Measurements from ENCODE around the gene PTPRG. TPM values are rescaled to one million over a fixed set of nuclear protein-coding genes. Genes with fewer than 3 reads are reported as not detected.
"Not testable (repeated sequence)": the region's sequence is repeated elsewhere in the genome, so short reads cannot be mapped to it uniquely, and the experiment has no call there.

PTPRG gene
- polyA plus RNA-seq, 2 donors = 1.1 to 1.6 TPM

GRCh38 chr3:61741551-61741950 lies 180.2 kb downstream of the PTPRG start:
- H3K27me3 ChIP-seq (ENCODE audit: control insufficient read depth in 1 of 2, insufficient read depth in 2 of 2, low read length in 2 of 2) = no peaks in the 10 kb centered on the region
- 91 to 93% methylated on average over 3 of the region's 3 CpGs for WGBS, 2 donors
- no peaks in the 10 kb centered on the region for H3K9me3 ChIP-seq (ENCODE audit: control insufficient read depth in 2 of 2, insufficient read depth in 1 of 2, low read depth in 1 of 2, low read length in 1 of 2)
- no peak overlapping the region for H3K27ac ChIP-seq (ENCODE audit: low read depth in 2 of 2, low read length in 1 of 2)
- peaks cover 0 to 3% of the 10 kb centered on the region in 2 donors for H3K4me1 ChIP-seq (ENCODE audit: control insufficient read depth in 2 of 2, insufficient read depth in 2 of 2, low read length in 1 of 2)
- H3K4me3 ChIP-seq (ENCODE audit: low read depth in 1 of 2, low read length in 2 of 2) = no peak overlapping the region
- H3K36me3 ChIP-seq (ENCODE audit: control insufficient read depth in 2 of 2, insufficient read depth in 2 of 2, low read length in 1 of 2) = no peaks in the 10 kb centered on the region

GRCh38 chr3:61742006-61742405 lies 180.6 kb downstream of the PTPRG start:
- H3K27me3 ChIP-seq (ENCODE audit: control insufficient read depth in 1 of 2, insufficient read depth in 2 of 2, low read length in 2 of 2) = no peaks in the 10 kb centered on the region
- H3K4me1 ChIP-seq (ENCODE audit: control insufficient read depth in 2 of 2, insufficient read depth in 2 of 2, low read length in 1 of 2) = peaks cover 0 to 3% of the 10 kb centered on the region in 2 donors
- no peak overlapping the region for H3K27ac ChIP-seq (ENCODE audit: low read depth in 2 of 2, low read length in 1 of 2)
- 68 to 80% methylated on average over 7 of the region's 7 CpGs for WGBS, 2 donors
- no peaks in the 10 kb centered on the region for H3K36me3 ChIP-seq (ENCODE audit: control insufficient read depth in 2 of 2, insufficient read depth in 2 of 2, low read length in 1 of 2)
- no peaks in the 10 kb centered on the region for H3K9me3 ChIP-seq (ENCODE audit: control insufficient read depth in 2 of 2, insufficient read depth in 1 of 2, low read depth in 1 of 2, low read length in 1 of 2)
- no peak overlapping the region for H3K4me3 ChIP-seq (ENCODE audit: low read depth in 1 of 2, low read length in 2 of 2)

- H3K4me3 ChIP-seq (ENCODE audit: low read depth in 1 of 2, low read length in 2 of 2) = no peak overlapping the region
- peaks cover 0 to 3% of the 10 kb centered on the region in 2 donors for H3K4me1 ChIP-seq (ENCODE audit: control insufficient read depth in 2 of 2, insufficient read depth in 2 of 2, low read length in 1 of 2)
- no peaks in the 10 kb centered on the region for H3K27me3 ChIP-seq (ENCODE audit: control insufficient read depth in 1 of 2, insufficient read depth in 2 of 2, low read length in 2 of 2)
- 95 to 97% methylated on average over 11 of the region's 11 CpGs for WGBS, 2 donors
- H3K9me3 ChIP-seq (ENCODE audit: control insufficient read depth in 2 of 2, insufficient read depth in 1 of 2, low read depth in 1 of 2, low read length in 1 of 2) = no peaks in the 10 kb centered on the region
- no peak overlapping the region for H3K27ac ChIP-seq (ENCODE audit: low read depth in 2 of 2, low read length in 1 of 2)
- H3K36me3 ChIP-seq (ENCODE audit: control insufficient read depth in 2 of 2, insufficient read depth in 2 of 2, low read length in 1 of 2) = no peaks in the 10 kb centered on the region
Observed at GRCh38 chr3:61743067-61743466, 181.7 kb downstream of the PTPRG start.

GRCh38 chr3:61743686-61744242 lies 182.4 kb downstream of the PTPRG start:
- no peak overlapping the region for H3K27ac ChIP-seq (ENCODE audit: low read depth in 2 of 2, low read length in 1 of 2)
- no peaks in the 10 kb centered on the region for H3K9me3 ChIP-seq (ENCODE audit: control insufficient read depth in 2 of 2, insufficient read depth in 1 of 2, low read depth in 1 of 2, low read length in 1 of 2)
- H3K4me1 ChIP-seq (ENCODE audit: control insufficient read depth in 2 of 2, insufficient read depth in 2 of 2, low read length in 1 of 2) = peaks cover 0 to 3% of the 10 kb centered on the region in 2 donors
- H3K27me3 ChIP-seq (ENCODE audit: control insufficient read depth in 1 of 2, insufficient read depth in 2 of 2, low read length in 2 of 2) = no peaks in the 10 kb centered on the region
- no peaks in the 10 kb centered on the region for H3K36me3 ChIP-seq (ENCODE audit: control insufficient read depth in 2 of 2, insufficient read depth in 2 of 2, low read length in 1 of 2)
- no peak overlapping the region for H3K4me3 ChIP-seq (ENCODE audit: low read depth in 1 of 2, low read length in 2 of 2)
- WGBS, 2 donors = 62 to 92% methylated on average over 2 of the region's 2 CpGs

GRCh38 chr3:61748288-61748687 lies 186.9 kb downstream of the PTPRG start:
- 88 to 89% methylated on average over 3 of the region's 3 CpGs for WGBS, 2 donors
- Histone ChIP-seq H3K27me3 (ENCODE audit: control insufficient read depth in 1 of 2, insufficient read depth in 2 of 2, low read length in 2 of 2) (no peaks in the 10 kb centered on the region), H3K4me3 (ENCODE audit: low read depth in 1 of 2, low read length in 2 of 2) (no peak overlapping the region), H3K36me3 (ENCODE audit: control insufficient read depth in 2 of 2, insufficient read depth in 2 of 2, low read length in 1 of 2) (no peaks in the 10 kb centered on the region), H3K4me1 (ENCODE audit: control insufficient read depth in 2 of 2, insufficient read depth in 2 of 2, low read length in 1 of 2) (peaks cover 0 to 3% of the 10 kb centered on the region in 2 donors), H3K9me3 (ENCODE audit: control insufficient read depth in 2 of 2, insufficient read depth in 1 of 2, low read depth in 1 of 2, low read length in 1 of 2) (no peaks in the 10 kb centered on the region), H3K27ac (ENCODE audit: low read depth in 2 of 2, low read length in 1 of 2) (no peak overlapping the region)

- no peak overlapping the region for H3K4me3 ChIP-seq (ENCODE audit: low read depth in 1 of 2, low read length in 2 of 2)
- 71 to 76% methylated on average over 2 of the region's 2 CpGs for WGBS, 2 donors
Observed at GRCh38 chr3:61750766-61751165, 189.4 kb downstream of the PTPRG start.

GRCh38 chr3:61758839-61759238 lies 197.5 kb downstream of the PTPRG start:
- no peaks in the 10 kb centered on the region for H3K9me3 ChIP-seq (ENCODE audit: control insufficient read depth in 2 of 2, insufficient read depth in 1 of 2, low read depth in 1 of 2, low read length in 1 of 2)
- H3K36me3 ChIP-seq (ENCODE audit: control insufficient read depth in 2 of 2, insufficient read depth in 2 of 2, low read length in 1 of 2) = no peaks in the 10 kb centered on the region
- WGBS, 2 donors = 94 to 98% methylated on average over 3 of the region's 3 CpGs
- H3K27ac ChIP-seq (ENCODE audit: low read depth in 2 of 2, low read length in 1 of 2) = no peak overlapping the region
- H3K4me1 ChIP-seq (ENCODE audit: control insufficient read depth in 2 of 2, insufficient read depth in 2 of 2, low read length in 1 of 2) = no peaks in the 10 kb centered on the region
- H3K27me3 ChIP-seq (ENCODE audit: control insufficient read depth in 1 of 2, insufficient read depth in 2 of 2, low read length in 2 of 2) = no peaks in the 10 kb centered on the region
- H3K4me3 ChIP-seq (ENCODE audit: low read depth in 1 of 2, low read length in 2 of 2) = no peak overlapping the region

More at GRCh38 chr3:61750766-61751165, 189.4 kb downstream of the PTPRG start:
- H3K9me3 ChIP-seq (ENCODE audit: control insufficient read depth in 2 of 2, insufficient read depth in 1 of 2, low read depth in 1 of 2, low read length in 1 of 2) = no peaks in the 10 kb centered on the region
- H3K27me3 ChIP-seq (ENCODE audit: control insufficient read depth in 1 of 2, insufficient read depth in 2 of 2, low read length in 2 of 2) = no peaks in the 10 kb centered on the region
- no peaks in the 10 kb centered on the region for H3K4me1 ChIP-seq (ENCODE audit: control insufficient read depth in 2 of 2, insufficient read depth in 2 of 2, low read length in 1 of 2)
- H3K27ac ChIP-seq (ENCODE audit: low read depth in 2 of 2, low read length in 1 of 2) = no peak overlapping the region
- no peaks in the 10 kb centered on the region for H3K36me3 ChIP-seq (ENCODE audit: control insufficient read depth in 2 of 2, insufficient read depth in 2 of 2, low read length in 1 of 2)

GRCh38 chr3:61760783-61761182 lies 199.4 kb downstream of the PTPRG start:
- H3K27me3 ChIP-seq (ENCODE audit: control insufficient read depth in 1 of 2, insufficient read depth in 2 of 2, low read length in 2 of 2); H3K4me1 ChIP-seq (ENCODE audit: control insufficient read depth in 2 of 2, insufficient read depth in 2 of 2, low read length in 1 of 2); H3K36me3 ChIP-seq (ENCODE audit: control insufficient read depth in 2 of 2, insufficient read depth in 2 of 2, low read length in 1 of 2); H3K9me3 ChIP-seq (ENCODE audit: control insufficient read depth in 2 of 2, insufficient read depth in 1 of 2, low read depth in 1 of 2, low read length in 1 of 2); H3K27ac ChIP-seq (ENCODE audit: low read depth in 2 of 2, low read length in 1 of 2); H3K4me3 ChIP-seq (ENCODE audit: low read depth in 1 of 2, low read length in 2 of 2): not testable (repeated sequence)
- 95 to 96% methylated on average over 2 of the region's 2 CpGs for WGBS, 2 donors

- Histone ChIP-seq H3K4me3 (ENCODE audit: low read depth in 1 of 2, low read length in 2 of 2) (no peak overlapping the region), H3K27me3 (ENCODE audit: control insufficient read depth in 1 of 2, insufficient read depth in 2 of 2, low read length in 2 of 2) (no peaks in the 10 kb centered on the region), H3K4me1 (ENCODE audit: control insufficient read depth in 2 of 2, insufficient read depth in 2 of 2, low read length in 1 of 2) (no peaks in the 10 kb centered on the region), H3K27ac (ENCODE audit: low read depth in 2 of 2, low read length in 1 of 2) (no peak overlapping the region), H3K36me3 (ENCODE audit: control insufficient read depth in 2 of 2, insufficient read depth in 2 of 2, low read length in 1 of 2) (no peaks in the 10 kb centered on the region), H3K9me3 (ENCODE audit: control insufficient read depth in 2 of 2, insufficient read depth in 1 of 2, low read depth in 1 of 2, low read length in 1 of 2) (no peaks in the 10 kb centered on the region)
- WGBS, 2 donors = 81 to 86% methylated on average over 8 of the region's 8 CpGs
Observed at GRCh38 chr3:61761694-61762430, 200.5 kb downstream of the PTPRG start.
